GM12892 (cell line): ENCODE measurements around the gene TTC28.

Experiments used
- POLR2A ChIP-seq: IDR thresholded peaks from 2 replicates; pipeline ENCODE4 v1.6.1; 2011; ENCODE audit warnings: low read depth, low read length, control low read depth
- POLR2AphosphoS5 ChIP-seq: IDR thresholded peaks from 2 replicates; pipeline ENCODE4 v1.6.1; 2011; ENCODE audit warnings: low read depth, low read length, control low read depth
- TAF1 ChIP-seq: IDR thresholded peaks from 2 replicates; pipeline ENCODE4 v1.6.1; 2011; ENCODE audit warnings: low read depth, mild to moderate bottlenecking, control low read depth, low read length, borderline replicate concordance

- TF ChIP-seq POLR2AphosphoS5 (no peak), TAF1 (no peak), POLR2A (no peak)
Measured at GRCh38 chr22:28021998-28022660, 657.5 kb downstream of the TTC28 start.
